GM19043 (cell line): ENCODE data around the gene ADAM10.
"Not testable (repeated sequence)": the region's sequence is repeated elsewhere in the genome, so short reads cannot be mapped to it uniquely, and the experiment has no call there.

ENCODE experiments used
- ATAC-seq: cut with Tn5 transposase; IDR thresholded peaks from one replicate; pipeline ENCODE4 v1.9.1; 2021; ENCODE audit warnings: low read depth; ENCODE audit not compliant: unreplicated experiment

Gene ADAM10

GRCh38 chr15:58749532-58750337 is at the start of gene ADAM10:
Gene ADAM10, minus strand, starts transcription at chr15:58749707. Its CDS starts 173 bp downstream, at chr15:58749534.
- ATAC-seq, result peak; percentile 73

GRCh38 chr15:58797505-58797904 is 48.0 kb upstream of the ADAM10 start:
- ATAC-seq, result no peak

GRCh38 chr15:58795825-58796224 is 46.3 kb upstream of the ADAM10 start:
- no peak for ATAC-seq

GRCh38 chr15:58793862-58794261 is 44.4 kb upstream of the ADAM10 start:
- no peak for ATAC-seq

GRCh38 chr15:58788056-58788710 is 38.7 kb upstream of the ADAM10 start:
- no peak for ATAC-seq

GRCh38 chr15:58785355-58785754 is 35.8 kb upstream of the ADAM10 start:
- no peak for ATAC-seq

- no peak for ATAC-seq
Measured at GRCh38 chr15:58779554-58779953, 30.0 kb upstream of the ADAM10 start.

- ATAC-seq, result no peak
Measured at GRCh38 chr15:58777107-58777506, 27.6 kb upstream of the ADAM10 start.

GRCh38 chr15:58775402-58775801 is 25.9 kb upstream of the ADAM10 start:
- ATAC-seq, result no peak

GRCh38 chr15:58773024-58773423 is 23.5 kb upstream of the ADAM10 start:
- ATAC-seq, result no peak

- ATAC-seq, result peak; percentile 3
Measured at GRCh38 chr15:58771621-58772250, 22.2 kb upstream of the ADAM10 start.

- ATAC-seq, result peak; percentile 94
Measured at GRCh38 chr15:58770857-58771620, 21.5 kb upstream of the ADAM10 start, which contains the start of gene MINDY2. Gene MINDY2, plus strand, starts transcription at chr15:58771302. Its CDS starts 94 bp downstream, at chr15:58771396.

- ATAC-seq, result no peak
Measured at GRCh38 chr15:58770519-58770856, 21.0 kb upstream of the ADAM10 start.

GRCh38 chr15:58768601-58769004 is 19.1 kb upstream of the ADAM10 start:
- ATAC-seq, result not testable (repeated sequence)

GRCh38 chr15:58766290-58766689 is 16.8 kb upstream of the ADAM10 start:
- ATAC-seq, result no peak

GRCh38 chr15:58764468-58764867 is 15.0 kb upstream of the ADAM10 start:
- ATAC-seq, result no peak

- no peak for ATAC-seq
Measured at GRCh38 chr15:58762731-58763130, 13.2 kb upstream of the ADAM10 start.

GRCh38 chr15:58762285-58762684 is 12.8 kb upstream of the ADAM10 start:
- no peak for ATAC-seq

GRCh38 chr15:58761010-58761388 is 11.5 kb upstream of the ADAM10 start:
- ATAC-seq, result no peak

GRCh38 chr15:58760385-58761009 is 11.0 kb upstream of the ADAM10 start:
- ATAC-seq, result no peak
